Activated CD8-positive, alpha-beta T cell treated with anti-CD3 and anti-CD28 coated beads for 36 hours (primary cell): Measurements from ENCODE around the gene RBMS3. TPM values are rescaled to one million over a fixed set of nuclear protein-coding genes. Genes with fewer than 3 reads are reported as not detected.

Experiments used
- ATAC-seq: fragments of 200-7000 bp; cut with Tn5 transposase; one replicate; pipeline ENCODE4 v1.10.0; 2021; ENCODE audit warnings: mild to moderate bottlenecking, moderate library complexity
- CTCF ChIA-PET: fragments of 350-600 bp; sonication (Branson Sonifier 250); formaldehyde crosslinking; loops from one replicate; lab custom pipeline; 2021; ENCODE audit warnings: antibody characterized with exemption; lab: Charles Lee
- POLR2A ChIA-PET: fragments of 350-600 bp; sonication (Branson Sonifier 250); formaldehyde crosslinking; loops from one replicate; lab custom pipeline; 2021; ENCODE audit warnings: antibody characterized with exemption; lab: Charles Lee
- DNase-seq: peaks from one replicate; pipeline ENCODE4 v3.0.0-alpha.2; 2020
- H3K27ac Mint-ChIP-seq: one replicate; pipeline ENCODE4 v1.8.0; 2021; ENCODE audit warnings: mild to moderate bottlenecking, mixed read lengths
- H3K27me3 Mint-ChIP-seq: one replicate; pipeline ENCODE4 v1.8.0; 2021; ENCODE audit warnings: mixed read lengths
- H3K36me3 Mint-ChIP-seq: one replicate; pipeline ENCODE4 v1.8.0; 2021; ENCODE audit warnings: low read depth, mixed read lengths
- H3K4me1 Mint-ChIP-seq: one replicate; pipeline ENCODE4 v1.8.0; 2021; ENCODE audit warnings: low read depth, mixed read lengths
- H3K4me3 Mint-ChIP-seq: one replicate; pipeline ENCODE4 v1.8.0; 2021; ENCODE audit warnings: mild to moderate bottlenecking, moderate library complexity, mixed read lengths
- H3K9me3 Mint-ChIP-seq: one replicate; pipeline ENCODE4 v1.8.0; 2021; ENCODE audit warnings: mixed read lengths
- CTCF ChIP-seq: fragments of 200-600 bp; IDR thresholded peaks from one replicate; pipeline ENCODE4 v1.8.0; 2022; ENCODE audit warnings: antibody characterized with exemption, mild to moderate bottlenecking
- intact Hi-C: fragments of 100-400 bp; cut with micrococcal nuclease; formaldehyde crosslinking; loops from one replicate; pipeline ENCODE4 v1.10.0; 2022
- total RNA-seq, 2 experiments: library from RNA; stranded (reverse); gene quantifications; one replicate each; pipeline ENCODE4 v1.2.3, GENCODE V29; 2021

RBMS3 gene
- total RNA-seq, 2 experiments from 2014 or later = 2.3 to 2.8 TPM

- H3K27ac Mint-ChIP-seq = no peak overlapping the region
- no peaks in the 10 kb centered on the region for H3K9me3 Mint-ChIP-seq
- peaks cover 3% of the 10 kb centered on the region for H3K27me3 Mint-ChIP-seq
- ChIA-PET POLR2A (no interaction called here), CTCF (no interaction called here)
- no peaks in the 10 kb centered on the region for H3K4me1 Mint-ChIP-seq
- no peak overlapping the region for H3K4me3 Mint-ChIP-seq
- TF ChIP-seq CTCF = no peak
- intact Hi-C loops = no loop called here
- ATAC-seq = no peak
- no peaks in the 10 kb centered on the region for H3K36me3 Mint-ChIP-seq
- DNase-seq = no peak
Measured at GRCh38 chr3:29581311-29581710, 300.4 kb downstream of the RBMS3 start.

DNA sequence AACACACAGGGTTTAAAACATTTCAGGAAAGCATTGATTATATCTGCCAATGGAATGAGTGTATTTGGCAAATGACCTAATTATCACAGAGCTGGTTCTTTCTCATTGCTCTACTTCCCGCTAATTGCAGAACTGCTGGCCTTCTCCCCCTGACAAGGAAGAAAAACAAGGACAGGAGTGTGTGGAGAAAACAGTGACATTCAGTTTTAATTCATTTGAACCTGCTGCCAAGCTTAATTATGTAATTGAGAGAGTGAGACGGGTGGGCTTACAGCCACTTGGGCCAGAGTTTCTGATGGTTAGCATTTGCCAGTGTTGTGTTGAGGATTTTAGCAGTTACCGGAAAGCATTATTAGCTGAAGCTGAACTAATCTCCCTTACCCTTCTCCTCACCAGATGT lies 301.4 kb downstream of the RBMS3 start:
- intact Hi-C loops = no loop called here
- ChIA-PET POLR2A (no interaction called here), CTCF (no interaction called here)
- no peaks in the 10 kb centered on the region for H3K36me3 Mint-ChIP-seq
- ATAC-seq = no peak
- no peaks in the 10 kb centered on the region for H3K4me1 Mint-ChIP-seq
- peaks cover 3% of the 10 kb centered on the region for H3K27me3 Mint-ChIP-seq
- no peaks in the 10 kb centered on the region for H3K9me3 Mint-ChIP-seq
- H3K4me3 Mint-ChIP-seq = no peak overlapping the region
- no peak for TF ChIP-seq CTCF
- DNase-seq = no peak
- H3K27ac Mint-ChIP-seq = no peak overlapping the region

- H3K4me3 Mint-ChIP-seq = no peak overlapping the region
- no peaks in the 10 kb centered on the region for H3K4me1 Mint-ChIP-seq
- H3K27me3 Mint-ChIP-seq = peaks cover 4% of the 10 kb centered on the region
- intact Hi-C loops = no loop called here
- CTCF ChIA-PET = no interaction called here
- H3K36me3 Mint-ChIP-seq = no peaks in the 10 kb centered on the region
- no peak for TF ChIP-seq CTCF
- H3K9me3 Mint-ChIP-seq = no peaks in the 10 kb centered on the region
- POLR2A ChIA-PET = no interaction called here
- no peak for DNase-seq
- ATAC-seq = no peak
- H3K27ac Mint-ChIP-seq = no peak overlapping the region
Measured at GRCh38 chr3:29583861-29584260, 303.0 kb downstream of the RBMS3 start.

DNA sequence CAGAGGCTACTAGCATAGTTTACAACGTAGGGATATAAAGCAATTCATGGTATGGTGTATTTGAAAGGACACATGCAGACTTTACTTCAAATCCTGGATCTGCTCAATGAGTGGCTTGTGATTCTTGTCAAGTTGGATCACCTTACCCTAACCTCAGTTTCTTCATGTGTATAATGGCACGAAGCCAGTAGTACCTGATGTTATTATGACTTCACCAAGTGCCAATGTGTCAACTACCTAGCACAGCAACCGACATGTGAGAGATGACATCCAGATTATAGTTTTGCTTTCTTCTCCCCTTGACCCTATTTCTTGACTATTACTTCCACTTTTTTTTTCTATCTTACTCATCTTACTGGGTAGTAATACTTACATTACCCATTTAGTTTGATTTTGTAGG lies 304.5 kb downstream of the RBMS3 start:
- no peak overlapping the region for H3K27ac Mint-ChIP-seq
- H3K4me1 Mint-ChIP-seq = no peaks in the 10 kb centered on the region
- H3K27me3 Mint-ChIP-seq = peaks cover 1% of the 10 kb centered on the region
- DNase-seq (no peak), ATAC-seq (no peak)
- H3K36me3 Mint-ChIP-seq = no peaks in the 10 kb centered on the region
- TF ChIP-seq CTCF = no peak
- no peak overlapping the region for H3K4me3 Mint-ChIP-seq
- no peaks in the 10 kb centered on the region for H3K9me3 Mint-ChIP-seq
- ChIA-PET POLR2A (no interaction called here), CTCF (no interaction called here)
- intact Hi-C loops = no loop called here

- Mint-ChIP-seq H3K27ac (no peak overlapping the region), H3K9me3 (no peaks in the 10 kb centered on the region), H3K27me3 (peaks cover 1% of the 10 kb centered on the region), H3K4me1 (no peaks in the 10 kb centered on the region), H3K36me3 (no peaks in the 10 kb centered on the region), H3K4me3 (no peak overlapping the region)
- CTCF ChIA-PET = no interaction called here
- DNase-seq = no peak
- intact Hi-C loops = no loop called here
- no peak for ATAC-seq
- no peak for TF ChIP-seq CTCF
- POLR2A ChIA-PET = no interaction called here
Measured at GRCh38 chr3:29587340-29587739, 306.5 kb downstream of the RBMS3 start.
